GM21447 (cell line): ENCODE results near the gene STYXL1.
"Not testable (repeated sequence)": the region's sequence is repeated elsewhere in the genome, so short reads cannot be mapped to it uniquely, and the experiment has no call there.

Experiments
- ATAC-seq: cut with Tn5 transposase; IDR thresholded peaks from one replicate; pipeline ENCODE4 v1.9.1; 2021; ENCODE audit not compliant: unreplicated experiment

The STYXL1 gene, protein sequence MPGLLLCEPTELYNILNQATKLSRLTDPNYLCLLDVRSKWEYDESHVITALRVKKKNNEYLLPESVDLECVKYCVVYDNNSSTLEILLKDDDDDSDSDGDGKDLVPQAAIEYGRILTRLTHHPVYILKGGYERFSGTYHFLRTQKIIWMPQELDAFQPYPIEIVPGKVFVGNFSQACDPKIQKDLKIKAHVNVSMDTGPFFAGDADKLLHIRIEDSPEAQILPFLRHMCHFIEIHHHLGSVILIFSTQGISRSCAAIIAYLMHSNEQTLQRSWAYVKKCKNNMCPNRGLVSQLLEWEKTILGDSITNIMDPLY

DNA sequence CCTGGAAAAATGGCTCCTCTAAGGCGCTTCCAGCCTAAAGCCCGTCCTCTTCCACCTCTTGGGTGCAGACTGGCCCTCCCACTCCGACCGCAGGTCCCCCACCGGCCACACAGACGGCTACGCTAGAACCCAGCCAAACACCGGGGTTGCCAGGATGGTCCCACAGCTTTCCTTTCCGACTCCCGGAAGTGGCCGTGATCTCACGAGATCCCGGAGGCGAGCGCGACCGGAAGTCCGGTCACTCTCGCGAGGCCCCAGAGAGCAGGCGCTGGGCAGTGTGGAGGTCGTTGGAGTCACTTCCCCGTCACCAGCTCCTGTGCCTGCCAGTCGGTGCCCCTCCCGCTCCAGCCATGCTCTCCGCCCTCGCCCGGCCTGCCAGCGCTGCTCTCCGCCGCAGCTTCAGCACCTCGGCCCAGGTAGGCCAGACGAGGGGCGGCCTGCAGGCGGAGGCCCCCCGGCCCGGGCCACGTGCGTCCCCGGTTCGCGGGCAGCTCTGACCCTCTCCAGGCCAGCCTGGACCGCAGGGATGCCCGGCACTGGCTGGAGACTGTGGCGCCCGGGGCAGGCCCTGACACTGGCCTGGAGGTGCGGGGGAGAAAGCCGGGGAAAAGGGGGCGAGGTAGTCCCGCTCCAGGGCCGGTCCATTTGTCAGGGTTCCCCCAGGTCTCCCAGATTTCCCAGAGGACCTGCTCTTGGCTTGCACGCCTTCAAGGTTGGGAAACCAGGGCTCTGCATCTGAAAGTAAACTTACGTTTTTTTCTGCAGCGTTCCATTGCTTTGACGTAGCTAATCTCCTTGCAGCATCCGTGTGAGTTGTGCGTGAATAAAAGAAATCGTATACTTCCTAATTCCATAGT is at the start of gene STYXL1, which contains the start of gene MDH2:
Gene STYXL1, minus strand, starts transcription at position 190 of the 857 bp plus-strand sequence. CDS start 17,477 bp downstream, outside the sequence.
Gene MDH2, plus strand, starts transcription at position 296 of the 857 bp plus-strand sequence. Its CDS starts 55 bp downstream, at position 351.
- peak; percentile 92 for ATAC-seq

DNA sequence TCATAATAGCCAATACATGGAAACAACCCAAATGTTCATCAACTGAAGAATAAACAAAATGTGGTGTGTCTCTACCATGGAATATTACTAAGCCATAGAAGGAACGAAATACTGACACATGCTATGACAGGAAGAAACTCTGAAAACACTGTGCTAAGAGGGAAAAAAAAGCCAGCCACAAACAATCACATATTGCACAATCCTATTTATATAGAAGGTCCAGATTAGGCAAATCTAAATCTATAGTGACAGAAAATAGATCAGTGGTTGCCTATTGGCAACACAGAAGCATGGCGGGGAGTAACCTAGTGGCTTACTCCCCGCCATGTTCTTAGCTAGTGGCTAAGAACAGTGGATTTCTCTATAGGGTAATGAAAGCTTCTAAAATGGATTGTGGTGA is 48.1 kb upstream of the STYXL1 start:
- ATAC-seq, result no peak

DNA sequence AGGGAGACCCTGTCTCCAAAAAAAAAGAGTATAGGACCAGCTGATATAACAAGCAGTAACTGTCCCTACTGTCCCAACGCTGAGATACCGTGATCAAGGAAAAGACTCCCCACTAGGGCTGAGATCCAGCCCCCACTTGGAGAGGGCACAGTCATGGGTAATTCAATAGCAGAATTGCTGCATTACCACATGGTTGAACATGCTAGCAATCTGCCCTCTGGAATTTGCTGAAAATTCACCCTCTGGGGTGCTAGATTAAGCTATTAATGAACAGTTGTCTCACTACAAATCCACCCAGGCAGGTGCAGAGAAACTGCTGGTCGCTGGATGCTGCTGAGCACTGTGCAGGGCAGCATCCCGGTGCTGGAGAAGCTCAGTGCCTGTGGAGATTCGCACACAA is 46.5 kb upstream of the STYXL1 start:
- ATAC-seq, result not testable (repeated sequence)

DNA sequence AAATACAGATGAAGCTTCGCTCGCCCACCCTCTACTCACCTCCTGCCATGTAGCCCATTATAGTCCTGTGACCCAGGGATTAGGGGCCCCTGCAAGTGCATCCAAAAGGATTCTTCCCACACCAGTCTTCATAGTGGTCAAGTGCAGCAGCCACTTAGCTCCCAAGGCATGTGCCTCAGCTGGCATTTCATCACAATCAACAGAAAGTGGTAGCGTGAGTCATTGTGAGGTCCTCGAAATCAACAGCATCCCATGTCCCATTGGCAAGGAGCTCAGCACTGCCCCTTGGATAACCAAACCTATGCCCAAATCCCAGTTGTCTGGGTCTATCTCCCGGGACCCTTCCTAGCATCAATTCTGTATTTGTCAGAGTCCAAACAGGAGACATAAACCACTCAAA is 45.7 kb upstream of the STYXL1 start:
- ATAC-seq, result not testable (repeated sequence)

DNA sequence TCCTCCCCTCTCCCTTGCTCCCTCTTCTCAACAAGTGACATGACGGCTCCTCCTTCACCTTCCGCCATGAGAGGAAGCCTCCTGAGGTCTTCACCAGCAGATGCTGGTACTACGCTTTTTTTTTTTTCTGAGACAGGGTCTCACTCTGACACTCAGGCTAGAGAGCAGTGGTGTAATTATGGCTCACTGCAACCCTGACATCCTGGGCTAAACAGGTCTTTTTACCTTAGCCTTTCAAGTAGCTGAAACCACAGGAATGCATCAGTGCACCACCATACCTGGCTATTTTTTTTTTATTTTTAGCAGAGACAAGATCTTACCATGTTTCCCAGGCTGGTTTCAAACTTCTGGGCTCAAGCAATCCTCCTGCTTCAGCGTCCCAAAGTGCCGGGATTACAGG is 43.7 kb upstream of the STYXL1 start:
- no peak for ATAC-seq

DNA sequence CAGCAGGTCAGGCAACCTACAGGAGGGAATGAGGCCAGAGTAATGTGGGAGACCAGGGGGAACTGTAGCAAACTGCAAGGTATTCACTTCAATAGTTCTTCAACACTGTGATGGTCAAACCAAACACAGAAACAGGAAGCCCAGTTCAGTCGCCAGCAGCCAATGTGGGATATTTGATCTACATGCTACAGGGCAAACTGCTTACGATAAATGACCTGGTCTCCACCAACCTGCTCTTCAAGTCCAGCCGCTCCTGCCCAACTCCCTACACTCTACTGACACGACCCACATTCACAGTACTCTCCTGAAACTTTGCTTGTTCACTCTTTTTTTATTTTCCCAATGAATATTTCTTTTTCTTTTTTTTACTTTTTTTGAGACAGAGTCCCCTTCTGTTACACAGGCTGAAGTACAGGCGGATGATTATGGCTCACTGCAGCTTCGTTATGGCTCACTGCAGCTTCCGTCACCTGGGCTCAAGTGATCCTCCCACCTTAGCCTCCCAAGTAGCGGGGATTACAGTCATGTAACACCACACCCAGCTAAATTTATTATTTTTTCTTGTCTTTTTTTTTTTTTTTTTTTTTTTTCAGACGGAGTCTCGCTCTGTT is 42.2 kb upstream of the STYXL1 start:
- no peak for ATAC-seq

DNA sequence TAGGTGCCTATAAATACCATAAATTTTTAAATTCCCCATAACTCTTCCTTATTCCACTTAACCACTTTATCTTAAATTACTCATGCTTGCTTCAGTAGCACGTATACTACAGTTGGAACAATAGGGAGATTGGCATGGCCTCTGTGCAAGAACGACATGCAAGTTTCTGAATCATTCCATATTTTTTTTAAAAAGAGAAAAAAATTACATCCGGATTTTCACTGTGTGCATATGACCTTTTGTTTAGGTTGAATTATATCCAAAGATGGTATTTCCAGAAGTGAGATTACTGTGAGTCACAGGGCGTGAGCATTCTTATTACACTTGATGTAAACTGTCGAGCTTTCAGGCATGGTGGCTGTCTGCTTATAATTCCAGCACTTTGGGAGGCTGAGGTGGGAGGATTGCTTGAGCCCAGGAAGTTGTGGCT is 39.6 kb upstream of the STYXL1 start:
- ATAC-seq, result not testable (repeated sequence)

DNA sequence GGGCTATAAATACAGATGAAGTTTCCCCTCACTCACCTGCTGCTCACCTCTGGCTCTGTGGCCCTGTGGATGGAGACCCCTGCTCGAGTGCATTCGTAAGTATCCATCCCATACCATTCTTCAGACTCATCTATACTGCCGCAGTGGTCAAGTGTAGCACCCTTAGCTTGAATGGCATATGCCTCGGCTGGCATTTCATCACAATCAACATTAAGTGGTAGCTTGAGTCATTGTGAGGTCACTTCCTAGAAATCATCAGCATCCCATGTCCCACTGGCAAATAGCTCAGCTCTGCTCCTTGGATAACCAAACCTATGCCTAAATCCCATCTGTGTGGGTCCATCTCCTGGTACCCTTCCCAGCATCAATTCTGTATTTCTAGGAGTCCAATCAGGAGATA is 38.3 kb upstream of the STYXL1 start:
- no peak for ATAC-seq

DNA sequence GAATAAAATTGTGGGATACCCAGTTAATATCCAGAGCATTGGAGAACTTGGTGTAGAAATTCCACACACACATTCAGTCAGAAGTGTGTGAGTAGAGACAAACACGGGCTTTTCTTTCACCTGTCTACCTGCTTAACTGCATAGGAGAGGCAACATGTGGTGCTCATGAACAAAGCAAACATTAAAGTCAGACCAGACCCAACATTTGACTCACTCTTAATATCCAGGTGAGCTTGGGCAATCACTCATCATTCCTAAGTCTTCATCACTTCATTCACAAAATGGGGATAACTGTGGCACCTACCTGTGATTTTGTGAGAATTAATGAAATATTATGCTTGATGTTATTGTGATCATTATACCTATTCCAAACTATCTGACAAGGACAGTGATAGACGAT is 36.3 kb upstream of the STYXL1 start:
- not testable (repeated sequence) for ATAC-seq

DNA sequence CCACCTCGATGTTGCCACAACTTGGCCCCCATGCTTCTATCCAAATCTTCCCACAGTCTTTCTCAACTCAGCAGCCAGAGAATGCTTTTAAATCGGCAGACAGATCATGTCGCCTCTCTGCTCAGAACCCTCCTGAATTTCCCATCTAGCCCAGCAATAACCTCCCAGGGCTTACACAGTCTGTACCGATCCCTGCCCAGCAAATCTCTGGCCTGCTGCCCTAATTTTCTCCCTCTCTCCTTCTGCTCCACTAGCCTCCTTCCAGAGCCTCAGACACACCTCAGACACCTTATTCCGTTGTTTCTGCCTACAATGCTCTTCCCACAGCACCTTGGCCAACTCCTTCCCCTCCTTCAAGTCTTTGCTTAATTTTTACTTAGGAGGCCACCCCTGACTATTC is 32.4 kb upstream of the STYXL1 start:
- no peak for ATAC-seq

DNA sequence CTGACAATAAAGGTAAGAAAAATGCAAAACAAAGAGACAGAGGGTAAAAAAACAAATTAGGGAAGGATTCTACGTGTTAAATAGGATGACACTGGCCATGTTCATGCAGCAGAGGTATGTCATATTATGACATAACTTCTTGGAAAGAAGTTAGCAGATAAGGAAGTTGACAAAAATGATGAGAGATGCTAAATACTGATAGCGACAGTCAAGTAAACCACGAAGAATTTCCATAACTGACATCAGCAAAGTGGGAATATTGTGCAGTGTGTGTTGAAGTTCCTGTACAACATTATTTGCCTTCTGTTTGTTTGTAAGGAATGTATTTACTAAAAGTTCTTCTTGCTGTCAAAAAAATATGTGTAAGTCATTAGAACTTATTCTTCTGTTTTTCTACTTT is 29.6 kb upstream of the STYXL1 start:
- ATAC-seq, result no peak

DNA sequence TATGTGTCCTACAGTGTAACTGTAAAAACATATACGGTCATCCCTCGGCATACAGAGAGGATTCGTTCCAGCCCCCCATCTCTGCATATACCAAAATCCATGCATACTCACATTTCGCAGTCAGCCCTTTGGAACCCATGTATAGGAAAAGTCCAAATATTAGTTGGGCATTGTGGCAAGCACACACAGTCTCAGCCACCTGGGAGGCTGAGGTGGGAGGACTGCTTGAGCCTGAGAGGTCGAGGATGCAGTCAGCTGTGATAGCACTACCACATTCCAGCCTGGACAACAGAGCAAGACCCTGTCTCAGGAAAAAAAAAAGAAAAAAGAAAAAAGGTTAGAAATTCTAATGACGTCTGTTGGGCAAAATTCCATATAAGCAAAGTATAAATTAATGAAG is 29.2 kb upstream of the STYXL1 start:
- ATAC-seq, result no peak

DNA sequence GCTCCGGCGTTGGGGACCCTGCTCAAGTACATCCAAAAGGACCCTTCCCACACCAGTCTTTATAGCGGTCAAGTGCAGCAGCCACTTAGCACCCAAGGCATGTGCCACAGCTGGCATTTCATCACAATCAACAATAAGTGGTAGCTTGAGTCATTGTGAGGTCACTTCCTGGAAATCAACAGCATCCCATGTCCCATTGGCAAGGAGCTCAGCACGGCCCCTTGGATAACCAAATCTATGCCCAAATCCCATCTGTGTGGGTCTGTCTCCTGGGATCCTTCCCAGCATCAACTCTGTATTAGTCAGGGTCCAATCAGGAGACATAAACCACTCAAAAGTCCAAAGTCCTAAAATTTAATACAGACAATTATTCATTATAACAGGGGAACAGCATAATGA is 27.2 kb upstream of the STYXL1 start:
- ATAC-seq, result no peak

DNA sequence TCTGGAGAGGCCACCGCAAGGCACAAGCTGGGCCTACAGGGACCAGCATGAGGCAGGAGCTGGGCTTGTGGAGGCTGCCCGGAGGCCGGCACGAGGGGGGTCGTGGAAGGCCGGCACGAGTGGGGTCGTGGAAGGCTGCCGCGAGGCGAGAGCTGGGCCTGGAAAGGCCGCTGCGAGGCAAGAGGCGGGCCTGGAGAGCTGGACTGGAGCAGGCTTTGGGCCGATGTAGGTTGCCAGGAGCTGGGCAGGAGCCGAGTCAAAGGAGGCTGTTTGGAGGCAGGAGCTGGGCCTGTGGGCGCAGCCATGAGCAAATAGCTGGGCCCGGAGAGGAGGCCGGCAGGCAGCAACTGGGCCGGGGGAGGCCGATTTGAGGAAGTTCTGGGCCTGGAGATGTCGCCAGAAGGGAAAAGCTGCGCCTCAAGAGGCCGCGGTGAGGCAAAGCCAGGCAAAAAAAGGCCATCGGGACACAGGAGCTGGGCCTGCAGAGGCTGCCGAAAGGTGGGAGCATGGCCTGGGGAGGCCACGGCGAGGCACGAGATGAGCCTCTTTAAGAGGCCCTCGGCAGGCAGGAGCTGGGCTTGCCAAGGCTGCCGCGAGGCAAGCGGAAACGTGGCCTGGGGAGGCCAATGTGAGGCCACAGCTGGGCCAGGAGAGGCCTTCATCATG is 26.6 kb upstream of the STYXL1 start:
- no peak for ATAC-seq

DNA sequence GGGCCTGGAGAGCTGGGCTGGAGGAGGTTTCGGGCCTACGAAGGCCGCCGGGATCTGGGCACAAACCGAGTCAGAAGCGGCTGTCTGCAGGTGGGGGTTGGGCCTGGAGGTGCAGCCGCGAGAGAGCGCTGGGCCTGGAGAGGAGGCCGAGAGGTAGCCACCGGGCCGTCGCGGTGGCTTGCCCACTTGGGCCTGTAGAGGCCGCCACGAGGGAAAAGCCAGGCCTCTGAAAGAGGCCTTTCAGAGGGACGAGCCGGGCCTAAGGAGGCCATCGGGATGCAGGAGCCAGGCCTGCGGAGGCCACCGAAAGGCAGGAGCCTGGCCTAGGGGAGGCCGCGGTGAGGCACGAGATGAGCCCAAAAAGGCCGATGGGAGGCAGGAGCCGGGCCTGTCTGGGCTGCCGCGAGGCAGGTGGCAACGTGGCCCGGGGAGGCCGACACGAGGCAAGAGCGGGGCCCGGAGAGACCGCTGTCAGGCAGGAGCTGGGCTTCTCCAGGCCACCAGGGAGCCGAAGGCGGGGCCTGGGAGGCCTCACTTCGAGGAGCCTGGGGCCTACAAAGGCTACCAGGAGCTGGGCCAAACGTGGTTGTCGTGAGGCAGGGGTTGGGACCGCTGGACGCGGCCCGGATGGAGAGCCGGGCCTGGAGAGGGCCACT is 25.7 kb upstream of the STYXL1 start:
- ATAC-seq, result no peak

DNA sequence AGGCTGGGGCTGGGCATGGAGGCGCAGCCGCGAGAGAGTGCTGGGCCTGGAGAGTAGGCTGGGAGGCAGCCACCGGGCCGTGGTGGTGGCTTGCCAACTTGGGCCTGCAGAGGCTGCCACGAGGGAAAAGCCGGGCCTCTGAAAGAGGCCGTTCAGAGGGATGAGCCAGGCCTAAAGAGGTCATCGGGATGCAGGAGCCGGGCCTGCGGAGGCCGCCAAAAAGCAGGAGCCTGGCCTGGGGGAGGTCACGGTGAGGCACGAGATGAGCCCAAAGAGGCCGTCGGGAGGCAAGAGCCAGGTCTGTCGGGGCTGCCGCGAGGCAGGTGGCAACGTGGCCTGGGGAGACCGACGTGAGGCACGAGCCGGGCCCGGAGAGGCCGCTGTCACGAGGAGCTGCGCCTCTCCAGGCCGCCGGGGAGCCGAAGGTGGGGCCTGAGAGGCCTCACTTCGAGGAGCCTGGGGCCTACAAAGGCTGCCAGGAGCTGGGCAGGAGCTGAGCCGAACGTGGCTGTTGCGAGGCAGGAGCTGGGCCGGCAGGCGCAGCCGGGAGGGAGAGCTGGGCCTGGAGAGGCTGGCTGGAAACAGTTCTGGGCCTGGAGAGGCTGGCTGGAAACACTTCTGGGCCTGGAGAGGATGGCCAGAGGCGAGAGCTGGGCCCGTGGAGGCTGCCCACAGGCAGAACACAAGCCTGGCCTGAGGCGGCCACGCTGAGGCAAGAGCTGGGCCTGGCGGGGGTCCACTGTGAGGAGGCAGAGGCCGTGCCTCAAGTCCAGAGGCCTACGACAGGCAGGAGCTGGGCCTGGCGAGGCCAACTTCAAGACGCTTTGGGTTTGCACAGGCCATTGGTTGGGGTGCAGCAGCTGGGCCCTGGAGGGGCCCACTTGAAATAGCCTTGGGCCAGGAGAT is 24.7 kb upstream of the STYXL1 start:
- no peak for ATAC-seq

DNA sequence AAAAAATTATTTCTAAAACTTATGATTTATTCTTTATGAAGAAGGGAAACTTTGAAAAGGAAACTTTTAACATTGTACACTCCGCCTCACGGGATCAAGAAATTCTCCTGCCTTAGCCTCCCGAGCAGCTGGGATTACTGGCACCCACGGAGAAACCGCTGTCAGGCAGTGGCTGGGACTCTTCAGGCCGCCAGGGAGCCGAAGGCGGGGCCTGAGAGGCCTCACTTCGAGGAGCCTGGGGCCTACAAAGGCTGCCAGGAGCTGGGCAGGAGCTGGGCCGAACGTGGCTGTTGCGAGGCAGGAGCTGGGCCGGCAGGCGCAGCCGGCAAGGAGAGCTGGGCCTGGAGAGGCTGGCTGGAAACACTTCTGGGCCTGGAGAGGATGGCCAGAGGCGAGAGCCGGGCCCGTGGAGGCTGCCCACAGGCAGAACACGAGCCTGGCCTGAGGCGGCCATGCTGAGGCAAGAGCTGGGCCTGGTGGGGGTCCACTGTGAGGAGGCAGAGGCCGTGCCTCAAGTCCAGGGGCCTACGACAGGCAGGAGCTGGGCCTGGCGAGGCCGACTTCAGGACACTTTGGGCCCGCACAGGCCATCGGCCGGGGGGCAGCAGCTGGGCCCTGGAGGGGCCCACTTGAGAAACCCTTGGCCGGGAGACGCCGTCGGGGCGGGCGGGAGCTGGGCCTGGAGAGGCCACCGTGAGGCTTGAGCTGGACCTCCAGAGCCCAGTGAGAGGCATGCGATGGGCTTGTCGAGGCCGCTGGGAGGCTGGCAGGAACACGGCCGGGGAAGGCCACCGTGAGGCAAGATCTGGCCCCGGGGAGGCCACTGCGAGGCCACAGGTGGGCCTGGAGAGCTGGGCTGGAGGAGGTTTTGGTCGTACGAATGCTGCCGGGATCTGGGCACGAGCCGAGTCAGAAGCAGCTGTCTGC is 23.8 kb upstream of the STYXL1 start:
- no peak for ATAC-seq

DNA sequence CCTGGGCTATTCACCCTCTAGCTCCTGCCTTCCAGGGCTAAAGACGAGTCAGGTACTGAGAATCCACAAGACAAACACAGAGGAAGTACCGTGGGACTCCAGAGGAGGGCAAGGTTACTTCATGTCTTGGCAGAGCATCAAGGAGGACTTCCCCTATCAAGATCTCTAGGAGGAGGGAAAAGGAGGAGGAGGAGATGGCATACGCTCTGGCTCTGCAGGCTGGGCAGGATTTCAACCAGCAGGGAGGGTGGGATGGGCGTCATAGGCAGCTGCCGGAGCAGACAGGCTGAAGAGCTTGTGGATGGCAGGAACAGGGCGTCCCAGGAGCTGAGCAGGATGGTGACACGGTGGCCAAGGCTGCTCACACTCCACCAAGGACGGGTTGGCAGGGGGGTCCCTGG is 21.4 kb upstream of the STYXL1 start:
- no peak for ATAC-seq
